ENCODE data around the gene SNAPC2. TPM values are rescaled to one million over a fixed set of nuclear protein-coding genes. Genes with fewer than 3 reads are reported as not detected.

SNAPC2 gene
- total and polyA plus RNA-seq, 2 of the 13 experiments (the other 11 are each of a cell fraction or from before 2014, with no cell fraction given) = 10.2 to 12.7 TPM

- TF ChIP-seq KIAA2018 (CRISPR knock-in tag; IDR thresholded peaks at IDR 0.05; ENCODE audit: borderline replicate concordance) (no peak), PLRG1 (conservative IDR thresholded peaks at IDR 0.05) (no peak), ZNF841 (CRISPR knock-in tag; IDR thresholded peaks at IDR 0.05; ENCODE audit: borderline replicate concordance) (no peak), ZNF430 (CRISPR knock-in tag; IDR thresholded peaks at IDR 0.05) (peak; percentile 42; the same call in 1 of the 2 replicates), ZNF646 (CRISPR knock-in tag; IDR thresholded peaks at IDR 0.05) (no peak), CREBL2 (CRISPR knock-in tag; IDR thresholded peaks at IDR 0.05; ENCODE audit: borderline replicate concordance) (no peak), ZBTB21 (CRISPR knock-in tag; IDR thresholded peaks at IDR 0.05) (no peak), GMEB1 (CRISPR knock-in tag; IDR thresholded peaks at IDR 0.05; ENCODE audit: borderline replicate concordance) (0 out of 2 replicates have a peak, but pooled peaks have one; percentile 6), ELF1 (CRISPR knock-in tag; IDR thresholded peaks at IDR 0.05) (no peak), ZNF446 (CRISPR knock-in tag; IDR thresholded peaks at IDR 0.05) (no peak), ZNF747 (CRISPR knock-in tag; IDR thresholded peaks at IDR 0.05; ENCODE audit: borderline replicate concordance) (no peak), ZBTB7A (CRISPR knock-in tag; IDR thresholded peaks at IDR 0.05) (no peak)
Measured at GRCh38 chr19:7920519-7921301, 572 bp downstream of the SNAPC2 start (continued).
